ENCODE measurements around the gene RAB19.

The RAB19 gene, protein sequence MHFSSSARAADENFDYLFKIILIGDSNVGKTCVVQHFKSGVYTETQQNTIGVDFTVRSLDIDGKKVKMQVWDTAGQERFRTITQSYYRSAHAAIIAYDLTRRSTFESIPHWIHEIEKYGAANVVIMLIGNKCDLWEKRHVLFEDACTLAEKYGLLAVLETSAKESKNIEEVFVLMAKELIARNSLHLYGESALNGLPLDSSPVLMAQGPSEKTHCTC

DNA sequence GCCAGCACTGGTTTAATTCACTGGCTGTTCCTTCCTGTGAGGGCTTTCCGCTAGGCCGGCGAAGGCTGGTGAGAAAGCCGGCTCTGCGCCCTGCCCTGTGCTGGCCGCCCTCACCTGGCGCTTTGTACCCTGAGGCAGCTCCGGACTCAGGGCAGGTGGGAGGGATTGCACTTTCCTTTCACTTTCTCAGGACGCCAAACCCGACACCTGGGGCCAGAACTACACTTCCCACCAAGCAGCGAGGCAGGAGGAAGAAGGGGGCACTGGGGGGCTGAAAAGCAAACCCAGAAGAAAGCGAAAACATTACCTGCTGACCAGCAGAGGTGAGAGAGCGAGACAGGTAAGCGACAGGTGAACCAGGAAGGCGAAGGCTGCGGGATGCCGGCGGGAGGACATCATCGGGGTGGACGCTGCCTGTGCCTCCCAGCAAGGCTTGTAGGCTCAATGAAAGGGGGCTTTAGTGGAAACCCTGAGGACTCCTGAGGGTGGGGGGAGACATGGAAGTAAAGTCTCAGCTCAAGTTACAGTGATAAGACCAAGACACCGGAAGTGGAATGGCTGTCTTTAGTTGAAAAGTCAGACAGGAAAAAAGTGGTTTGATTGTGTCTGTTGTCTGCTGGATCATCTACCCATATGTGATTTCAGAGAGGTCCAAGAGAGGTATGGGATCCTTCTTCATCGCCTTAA, at the start of gene RAB19:
Gene RAB19, plus strand, starts transcription at position 181 of the 687 bp plus-strand sequence. CDS start 3,589 bp downstream, outside the sequence.
- peak in 1 of 2 donors; percentile 24 for DNase-seq

DNA sequence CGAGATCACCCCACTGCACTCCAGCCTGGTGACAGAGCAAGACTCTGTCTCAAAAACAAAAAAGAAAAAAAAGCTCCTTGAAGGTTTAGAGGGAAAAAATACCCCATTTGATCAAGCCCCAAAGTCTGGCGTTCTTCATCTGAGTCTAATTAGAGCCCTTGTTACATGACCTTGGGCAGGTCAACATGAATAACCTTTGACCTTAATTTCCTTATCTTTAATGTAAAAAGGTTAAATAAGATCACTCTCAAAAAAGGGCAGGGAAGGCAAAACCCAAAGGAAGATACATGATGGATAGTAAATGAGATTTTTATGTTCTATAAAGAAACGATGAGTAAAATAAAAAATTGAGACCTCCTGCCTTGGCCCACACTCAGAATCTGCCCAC, 45.8 kb upstream of the RAB19 start:
- no peak for DNase-seq

DNA sequence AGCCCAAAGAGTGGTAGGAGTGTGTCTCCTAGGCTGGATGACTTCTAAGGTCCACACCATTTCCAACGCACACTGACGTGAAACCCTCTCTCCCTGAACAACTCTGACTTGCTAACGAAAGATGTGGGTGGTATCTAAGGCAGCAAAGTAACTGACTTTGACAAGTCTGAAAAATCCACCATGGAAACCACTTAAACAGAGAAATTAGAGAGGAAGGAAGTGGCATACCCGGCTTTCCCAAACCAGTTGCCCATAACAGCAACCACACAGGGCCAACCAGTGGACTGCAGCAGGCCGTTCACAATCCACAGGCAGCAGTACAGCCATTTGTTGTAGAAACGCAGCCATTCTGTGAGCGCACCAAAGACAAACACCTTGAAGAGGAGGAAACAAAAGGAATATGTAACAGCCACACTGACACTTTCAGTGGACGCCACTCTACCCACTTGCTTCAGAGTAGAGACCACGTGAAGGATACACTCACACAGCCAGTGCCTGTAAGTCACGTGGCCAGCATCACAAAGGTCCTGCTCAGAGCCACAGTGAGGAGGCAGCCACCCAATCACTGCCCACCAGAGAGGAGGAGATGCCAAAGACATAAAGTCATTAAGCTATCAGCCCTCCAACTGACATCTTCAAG, 45.3 kb upstream of the RAB19 start:
- DNase-seq, result peak in 1 of 2 donors; percentile 23

DNA sequence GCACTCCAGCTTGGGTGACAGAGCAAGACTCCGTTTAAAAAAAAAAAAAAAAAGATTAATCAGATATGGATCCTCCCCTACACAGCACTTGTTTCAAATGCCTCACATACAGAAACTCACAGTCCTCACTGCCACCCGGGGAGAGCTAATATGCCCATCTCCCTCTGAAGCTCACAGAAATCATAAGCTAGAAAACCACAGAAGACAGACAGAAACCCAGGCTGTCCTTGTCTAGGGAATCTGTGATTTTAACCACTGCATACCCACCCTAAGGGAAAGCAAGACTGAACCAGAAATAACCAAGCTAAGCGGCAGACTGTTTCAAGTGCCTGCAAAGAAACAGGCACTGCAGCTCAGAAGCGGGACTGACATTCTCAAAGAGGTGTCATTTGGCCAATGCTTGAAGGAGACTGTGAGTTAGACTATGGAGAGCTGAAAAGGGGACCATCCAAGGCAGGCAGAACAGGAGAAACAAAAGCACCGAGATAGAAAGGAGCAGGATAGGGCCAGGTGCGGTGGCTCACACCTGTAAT, 43.1 kb upstream of the RAB19 start:
- DNase-seq, result no peak

DNA sequence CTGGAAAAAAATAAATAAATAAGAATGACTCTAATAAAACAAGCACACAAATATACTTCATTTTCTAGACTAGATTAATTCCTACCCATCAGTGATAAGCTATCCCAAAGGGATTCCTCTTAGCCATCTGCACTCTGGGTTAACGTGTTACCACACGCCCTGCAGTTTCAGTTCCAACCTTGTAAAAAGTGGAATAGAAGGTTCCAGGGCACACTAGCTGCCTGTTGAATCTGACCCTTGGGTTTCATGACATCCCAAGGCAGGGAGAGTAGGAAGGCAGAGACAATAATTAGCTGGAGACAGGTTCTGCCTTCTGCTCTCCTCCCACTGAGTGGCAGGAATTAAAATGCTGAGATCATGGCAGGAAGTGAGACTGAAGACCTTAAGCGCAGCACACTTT, 39.0 kb upstream of the RAB19 start:
- DNase-seq, result no peak

DNA sequence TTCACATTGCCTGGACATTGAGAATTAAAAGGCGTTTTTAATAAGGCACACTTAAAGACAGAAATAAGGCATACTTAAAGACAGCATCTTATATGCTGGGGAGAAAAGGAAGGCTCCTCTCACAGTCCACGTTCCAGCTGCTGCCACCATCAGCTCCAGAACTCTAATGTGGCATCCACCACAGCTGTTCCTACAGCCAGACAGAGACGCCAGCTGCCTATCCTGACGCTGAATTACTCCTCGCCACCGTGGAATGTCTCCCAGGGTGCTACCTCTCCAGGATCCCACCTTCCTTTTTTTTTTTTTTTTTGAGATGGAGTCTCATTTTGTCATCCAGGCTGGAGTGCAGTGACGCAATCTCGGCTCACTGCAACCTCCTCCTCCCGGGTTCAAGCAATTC, 36.3 kb upstream of the RAB19 start:
- DNase-seq, result no peak

DNA sequence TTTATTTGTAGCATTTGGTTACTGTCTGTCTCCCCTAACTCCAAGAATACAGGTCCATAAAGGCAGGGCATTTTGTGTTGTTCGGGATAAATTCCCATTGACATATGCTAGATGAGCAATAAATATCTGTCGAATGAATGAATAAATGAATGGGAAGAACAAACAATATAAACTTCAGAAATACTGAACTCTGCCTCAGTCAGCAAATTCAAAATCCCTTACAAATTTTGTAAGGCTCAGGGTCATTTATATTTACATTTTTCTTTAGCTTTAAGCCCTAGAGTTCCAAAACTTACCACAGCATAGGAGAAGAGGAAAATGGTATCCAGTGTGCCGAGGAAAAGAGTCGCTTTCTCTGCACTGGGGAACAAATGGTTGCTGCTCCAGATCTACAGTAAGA, 34.6 kb upstream of the RAB19 start:
- no peak for DNase-seq

DNA sequence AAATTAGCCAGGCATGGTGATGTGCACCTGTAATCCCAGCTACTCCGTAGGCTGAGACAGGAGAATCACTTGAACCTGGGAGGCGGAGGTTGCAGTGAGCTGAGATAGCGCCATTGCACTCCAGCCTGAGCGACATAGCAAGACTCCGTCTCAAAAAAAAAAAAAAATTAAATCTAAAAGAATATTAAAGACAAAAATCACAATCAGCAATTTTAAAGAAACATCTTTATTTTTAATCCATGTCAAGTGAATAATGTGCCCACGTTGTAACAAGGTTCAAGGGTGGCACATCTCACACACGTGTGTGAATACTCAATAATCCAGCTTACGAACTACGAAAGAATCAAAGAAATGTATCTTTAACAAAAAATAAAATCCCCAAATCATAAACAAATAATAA, 28.5 kb upstream of the RAB19 start:
- no peak for DNase-seq

DNA sequence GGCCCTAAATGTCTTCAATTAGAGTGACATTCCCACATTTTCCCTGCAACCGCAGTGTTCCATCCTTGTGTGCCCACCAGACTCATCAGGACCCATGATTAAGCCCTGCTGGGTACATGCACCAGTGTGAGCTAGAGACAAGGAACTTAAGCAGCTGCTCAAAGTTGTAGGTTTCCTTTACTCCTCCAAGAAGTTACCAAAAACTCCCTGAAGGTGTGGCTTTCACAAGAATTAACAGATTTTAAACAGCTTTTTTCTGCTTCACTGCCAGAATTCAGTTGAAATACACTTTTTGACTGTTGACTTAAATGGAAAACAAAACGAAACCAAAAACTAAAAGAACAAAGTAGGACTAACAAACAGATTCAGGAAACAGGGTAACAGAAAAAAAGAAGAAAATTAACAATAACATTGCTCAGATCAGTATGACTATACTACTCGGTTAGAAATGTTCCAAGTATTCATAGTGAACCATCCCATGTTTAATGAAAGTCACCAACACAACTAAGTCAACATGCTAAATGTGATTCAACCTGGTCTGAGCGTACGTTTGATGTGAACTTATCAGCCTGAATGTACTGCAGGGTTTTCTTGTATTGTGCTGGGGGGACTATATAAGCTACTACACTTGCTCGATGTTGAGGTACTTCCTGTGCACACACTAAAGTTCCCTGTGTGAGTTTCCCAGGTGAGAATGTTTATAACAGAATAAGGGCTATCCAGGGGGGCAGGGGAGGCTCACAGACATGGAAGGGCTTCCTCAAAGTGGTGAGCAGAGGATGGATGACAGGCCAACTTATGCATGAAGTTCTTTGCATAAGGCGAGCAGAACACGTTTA, 27.7 kb upstream of the RAB19 start:
- DNase-seq, result no peak

DNA sequence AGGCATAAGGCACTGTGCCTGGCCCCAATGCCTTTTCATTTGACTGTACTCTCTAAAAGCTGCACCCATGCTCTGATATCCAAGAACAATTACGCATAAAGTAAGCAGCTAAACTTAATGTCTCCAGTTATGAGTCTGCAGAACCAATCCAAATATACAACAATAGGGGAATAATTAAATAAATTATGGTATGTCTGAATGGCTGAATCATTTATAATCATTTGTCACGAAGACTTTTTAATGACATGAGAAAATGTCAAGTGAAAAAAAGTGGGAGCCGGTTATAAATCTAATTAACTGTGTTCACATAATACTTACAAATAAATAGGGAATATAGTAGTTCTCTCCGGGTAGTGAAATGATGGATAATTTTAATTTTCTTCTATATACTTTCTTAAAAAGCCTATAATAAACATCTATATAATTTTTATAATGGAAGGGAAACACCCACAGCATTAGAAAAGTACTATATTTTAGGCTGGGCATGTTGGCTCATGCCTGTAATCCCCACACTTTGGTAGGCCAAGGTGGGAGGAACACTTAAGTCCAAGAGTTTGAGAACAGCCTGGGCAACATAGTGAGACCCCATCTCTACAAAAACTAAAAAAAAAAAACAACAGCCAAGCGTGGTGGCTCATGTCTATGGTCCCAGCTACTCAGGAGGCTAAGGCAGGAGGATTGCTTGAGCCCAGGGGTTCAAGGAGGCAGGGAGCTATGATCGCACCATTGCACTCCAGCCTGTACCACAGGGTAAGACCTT, 19.7 kb upstream of the RAB19 start:
- no peak for DNase-seq

DNA sequence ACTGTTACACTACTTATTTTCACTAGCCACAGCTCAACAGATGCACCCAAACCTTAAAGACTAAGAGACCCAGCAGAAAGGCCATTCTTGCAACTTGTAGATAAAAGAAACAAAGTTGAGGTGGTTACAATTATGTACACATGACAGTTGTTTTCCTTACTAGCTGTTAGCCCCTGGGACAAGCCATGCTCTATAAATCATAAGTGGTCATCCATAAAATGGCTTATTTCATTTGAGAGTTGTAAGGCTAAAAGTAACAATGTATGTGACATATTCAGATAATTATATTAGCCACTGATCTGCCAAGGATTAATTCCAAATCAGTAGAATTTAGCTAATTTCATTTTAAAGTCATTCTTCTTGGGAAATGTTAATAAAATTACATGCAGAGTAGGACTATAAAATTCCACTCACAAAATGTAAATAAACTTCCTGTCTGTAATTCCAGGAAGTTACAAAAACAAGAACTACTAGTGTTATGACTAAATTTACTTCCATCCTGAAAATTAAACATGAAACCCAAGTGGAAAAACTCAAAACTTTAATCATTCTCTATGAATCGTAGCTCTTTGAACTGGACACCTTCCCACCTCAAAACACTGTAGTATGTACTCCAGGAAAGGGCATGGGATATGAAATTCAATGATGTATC, 18.8 kb upstream of the RAB19 start:
- no peak for DNase-seq

DNA sequence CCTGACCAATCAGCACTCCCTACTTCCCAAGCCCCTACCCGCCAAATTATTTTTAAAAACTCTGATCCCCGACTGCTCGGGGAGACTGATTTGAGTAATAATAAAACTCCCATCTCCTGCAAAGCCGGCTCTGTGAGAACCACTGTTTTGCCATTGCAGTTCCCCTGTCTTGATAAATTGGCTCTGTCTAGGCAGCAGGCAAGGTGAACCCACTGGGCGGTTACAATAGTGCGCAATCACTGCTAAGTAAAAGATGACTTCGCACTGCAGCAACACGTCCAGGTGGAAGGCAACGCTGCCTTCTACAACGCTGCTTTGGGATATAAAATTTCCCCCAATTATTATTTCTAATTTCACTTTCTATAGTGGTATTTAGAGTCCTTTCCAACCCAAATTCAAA, 14.4 kb upstream of the RAB19 start:
- DNase-seq, result no peak

DNA sequence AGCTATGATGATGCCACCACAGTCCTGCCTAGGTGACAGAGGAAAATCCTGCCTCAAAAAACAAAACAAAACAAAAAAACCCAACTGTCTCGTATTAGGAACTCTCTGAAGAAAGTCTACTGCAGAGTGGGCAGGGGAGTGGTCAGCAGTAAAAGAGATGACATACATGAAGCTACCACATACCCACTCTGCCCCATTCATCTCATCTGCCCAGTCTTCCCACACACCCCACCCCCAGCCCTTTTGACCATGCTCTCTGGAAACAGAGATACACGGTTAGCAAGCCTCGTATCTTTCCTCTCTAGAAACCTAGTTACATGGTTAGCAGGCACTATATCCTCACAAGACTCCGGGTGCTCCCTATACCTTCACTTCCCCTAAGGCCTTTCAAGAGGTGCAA, 13.8 kb upstream of the RAB19 start:
- no peak for DNase-seq

DNA sequence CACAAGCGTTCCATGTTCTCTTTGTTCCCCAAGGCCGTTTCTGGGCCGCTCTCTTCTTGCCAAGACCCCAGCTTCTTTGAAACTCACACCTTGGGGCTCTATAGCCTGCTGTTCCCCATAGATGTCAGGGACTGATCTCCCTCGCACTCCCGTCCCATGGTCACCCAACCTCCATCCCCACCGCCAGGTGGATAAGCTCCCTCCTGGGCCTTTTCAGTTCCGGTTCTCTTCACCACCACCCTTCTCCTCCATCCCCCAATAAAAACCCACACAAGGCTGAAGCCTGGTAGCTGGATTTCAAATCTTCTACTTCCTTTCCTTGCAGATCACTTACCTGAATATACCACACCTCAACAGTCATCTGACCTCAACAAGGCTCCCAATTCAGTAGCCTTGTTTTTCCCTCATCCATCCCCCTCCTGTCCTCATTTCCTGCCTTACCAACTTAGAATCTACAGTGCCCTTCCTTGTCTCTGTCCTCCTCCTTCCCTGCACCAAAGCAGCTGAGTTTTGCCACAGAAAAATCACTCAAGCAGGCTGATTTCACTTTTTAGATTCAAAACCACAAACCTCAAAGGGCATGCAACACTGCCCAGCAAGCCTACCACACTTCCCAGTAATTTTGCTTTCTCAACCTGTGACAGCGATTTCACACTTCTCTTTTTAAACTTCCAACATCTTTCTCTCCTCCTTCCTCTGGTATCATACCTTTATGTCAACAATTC, 13.2 kb upstream of the RAB19 start:
- no peak for DNase-seq

DNA sequence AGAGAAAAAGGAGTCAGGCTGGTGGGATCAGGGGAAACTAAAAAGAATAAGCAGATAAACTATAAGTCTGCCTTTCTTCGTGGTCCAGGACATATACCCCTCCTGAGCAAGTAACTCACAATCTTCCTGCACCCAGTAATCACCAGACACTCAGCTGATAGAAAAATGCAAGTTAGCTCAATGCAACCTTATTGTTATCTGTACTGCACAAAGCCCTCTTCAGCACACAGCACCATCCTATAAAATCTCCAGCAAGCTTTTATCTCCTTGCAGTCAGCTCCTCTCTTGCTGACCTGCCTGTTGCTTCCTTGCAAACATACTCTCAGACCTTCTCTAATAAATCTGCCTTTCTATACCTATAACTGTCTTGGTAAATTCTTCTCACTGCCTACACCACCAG, 12.2 kb upstream of the RAB19 start:
- DNase-seq, result no peak

DNA sequence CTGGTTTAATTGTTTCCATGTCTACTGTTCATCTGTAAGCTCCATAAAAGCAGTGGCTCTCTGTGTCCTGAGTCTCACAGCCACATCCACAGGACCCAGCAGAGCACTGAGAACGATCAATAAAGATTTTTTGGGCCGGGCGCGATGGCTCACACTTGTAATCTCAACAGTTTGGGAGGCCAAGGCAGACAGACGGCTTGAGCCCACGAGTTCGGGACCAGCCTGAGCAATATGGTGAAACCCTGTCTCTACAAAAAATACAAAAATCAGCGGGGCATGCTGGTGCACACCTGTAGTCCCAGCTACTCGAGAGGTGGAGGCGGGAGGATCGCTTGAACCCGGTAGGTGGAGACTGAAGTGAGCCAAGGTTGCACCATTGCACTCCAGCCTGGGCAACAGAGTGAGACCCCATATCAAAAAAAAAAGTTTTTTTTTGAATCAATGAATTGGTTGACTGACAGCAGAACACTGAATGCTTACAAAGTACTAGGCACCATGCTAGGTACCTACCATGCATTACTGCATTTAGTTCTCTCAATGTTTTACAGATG, 10.0 kb upstream of the RAB19 start:
- DNase-seq, result no peak

DNA sequence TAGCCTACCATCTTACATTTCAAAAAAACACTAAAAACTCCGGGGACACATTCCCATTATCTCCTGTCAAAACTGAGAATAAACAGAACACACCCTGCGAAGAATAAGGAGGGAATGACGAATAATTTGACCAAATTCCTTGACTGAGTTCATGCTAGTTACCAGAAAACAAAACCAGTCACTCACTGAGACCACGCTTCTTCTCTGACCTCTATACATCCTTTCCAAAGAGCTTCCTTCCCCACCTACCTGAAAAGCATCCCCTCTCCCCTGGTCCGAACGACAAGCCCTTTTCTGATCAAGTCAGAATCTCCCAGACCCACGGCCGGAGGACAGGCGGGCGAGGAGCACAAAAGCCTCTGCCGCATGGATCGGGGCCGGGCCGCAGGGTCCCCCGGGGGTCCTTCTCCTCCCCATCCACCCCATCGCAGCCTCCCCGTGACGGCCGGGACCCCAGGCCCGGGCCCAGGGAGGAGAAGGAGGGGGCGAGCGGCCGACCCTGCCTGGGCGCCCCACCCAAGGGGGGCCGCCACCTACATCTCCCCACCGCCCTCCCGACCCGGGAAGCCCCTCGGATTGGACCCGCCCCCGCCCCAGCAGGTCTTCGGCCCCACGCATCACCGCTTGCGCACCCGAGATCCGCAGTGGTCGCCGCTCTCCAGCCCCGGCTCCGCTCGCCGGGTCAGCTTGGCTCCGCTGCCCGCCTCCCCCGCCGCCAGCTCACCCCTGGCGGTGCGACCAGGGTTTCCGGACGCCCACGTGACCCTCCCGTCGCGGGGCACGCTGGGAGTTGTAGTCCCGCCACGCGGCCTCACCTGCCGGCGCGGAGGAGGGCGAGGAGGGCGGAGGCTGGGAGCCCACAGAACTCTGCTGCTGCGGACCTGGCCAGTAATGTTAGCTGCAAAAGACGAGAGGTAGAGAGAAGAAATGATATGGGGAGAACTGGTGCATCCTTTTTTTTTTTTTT, 5.8 kb upstream of the RAB19 start, which contains the start of gene SLC37A3:
Gene SLC37A3, minus strand, starts transcription at position 747 of the 967 bp plus-strand sequence. CDS start 16,004 bp downstream, outside the sequence.
- peak; percentile 88 for DNase-seq

DNA sequence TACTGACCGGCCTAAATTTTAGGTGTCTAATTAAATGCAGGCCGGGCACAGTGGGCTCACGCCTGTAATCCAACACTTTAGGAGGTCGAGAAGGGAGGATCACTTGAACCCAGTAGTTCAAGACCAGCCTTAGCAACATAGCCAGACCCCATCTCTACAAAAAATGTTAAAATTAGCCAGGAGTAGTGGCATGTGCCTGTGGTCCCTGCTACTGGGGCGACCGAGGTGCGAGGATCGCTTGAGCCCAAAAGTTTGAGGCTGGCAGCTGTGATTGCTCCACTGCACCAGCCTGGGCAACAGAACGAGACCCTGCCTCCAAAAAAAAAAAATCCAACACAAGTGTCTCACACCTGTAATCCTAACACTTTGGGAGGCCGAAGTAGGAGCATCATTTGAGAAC, 5.0 kb upstream of the RAB19 start:
- DNase-seq, result no peak

DNA sequence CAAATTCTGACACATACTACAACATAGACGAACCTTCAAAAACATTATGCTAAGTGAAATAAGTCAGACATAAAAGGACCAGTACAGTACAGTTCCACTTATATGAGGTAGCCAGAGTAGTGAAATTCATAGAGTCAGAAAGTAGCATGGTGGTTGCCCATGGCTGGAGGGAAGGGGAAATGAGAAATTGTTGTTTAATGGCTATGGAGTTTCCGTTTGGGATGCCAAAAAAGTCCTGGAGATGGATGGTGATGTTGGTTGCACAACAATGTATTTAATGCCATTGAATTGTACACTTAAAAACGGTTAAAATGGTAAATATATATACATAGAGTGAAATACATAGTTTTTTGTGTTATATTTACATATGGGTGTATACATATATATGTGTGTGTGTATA, 3.5 kb upstream of the RAB19 start:
- DNase-seq, result no peak

All from stimulated activated CD4-positive, alpha-beta T cell treated with anti-CD3 and anti-CD28 coated beads, Interleukin-2, amount 100 ng/mL, for 48 hours (primary cell).